NCI-H524 (cell line): Measurements from ENCODE around the gene SPNS3.

Source experiments
- DNase-seq, 2 experiments: peaks; one replicate each; lab custom pipeline; 2025; lab: John Stamatoyannopoulos, UW

SPNS3 gene

GRCh38 chr17:4467287-4467686 is 33.5 kb downstream of the SPNS3 start:
- no peak for DNase-seq

- DNase-seq, result no peak
Measured at GRCh38 chr17:4469552-4469951, 35.8 kb downstream of the SPNS3 start.

GRCh38 chr17:4472286-4472685 is 38.5 kb downstream of the SPNS3 start:
- no peak for DNase-seq

- no peak for DNase-seq
Measured at GRCh38 chr17:4474093-4474492, 40.4 kb downstream of the SPNS3 start.

- no peak for DNase-seq
Measured at GRCh38 chr17:4475001-4475400, 41.3 kb downstream of the SPNS3 start.

- DNase-seq, result no peak
Measured at GRCh38 chr17:4475463-4475862, 41.7 kb downstream of the SPNS3 start.

GRCh38 chr17:4476017-4476416 is 42.3 kb downstream of the SPNS3 start:
- peak; percentile 13 to 39 for DNase-seq

GRCh38 chr17:4476511-4477070 is 42.9 kb downstream of the SPNS3 start:
- no peak for DNase-seq

- DNase-seq, result no peak
Measured at GRCh38 chr17:4477255-4477791, 43.6 kb downstream of the SPNS3 start.

- DNase-seq, result no peak
Measured at GRCh38 chr17:4478318-4478830, 44.6 kb downstream of the SPNS3 start.

GRCh38 chr17:4479340-4479981 is 45.7 kb downstream of the SPNS3 start:
- DNase-seq, result no peak

- DNase-seq, result no peak
Measured at GRCh38 chr17:4479982-4480751, 46.4 kb downstream of the SPNS3 start.

- DNase-seq, result peak; percentile 7 to 51
Measured at GRCh38 chr17:4480929-4481898, 47.5 kb downstream of the SPNS3 start.

GRCh38 chr17:4482338-4483011 is 48.7 kb downstream of the SPNS3 start:
- no peak for DNase-seq

GRCh38 chr17:4483012-4483840 is 49.5 kb downstream of the SPNS3 start:
- no peak for DNase-seq

- DNase-seq, result no peak
Measured at GRCh38 chr17:4485676-4486646, 52.2 kb downstream of the SPNS3 start.

- no peak for DNase-seq
Measured at GRCh38 chr17:4487296-4487695, 53.6 kb downstream of the SPNS3 start.

GRCh38 chr17:4487820-4488716 is 54.3 kb downstream of the SPNS3 start:
- DNase-seq, result no peak
